Measurements from ENCODE around the gene HECW1. TPM values are rescaled to one million over a fixed set of nuclear protein-coding genes. Genes with fewer than 3 reads are reported as not detected.
"Not testable (repeated sequence)": the region's sequence is repeated elsewhere in the genome, so short reads cannot be mapped to it uniquely, and the experiment has no call there.

The HECW1 gene
- total RNA-seq, 1 donor from 2014 or later = 0.46 TPM

GRCh38 chr7:43332193-43332796 is 219.8 kb downstream of the HECW1 start:
- no peaks in the 10 kb centered on the region for H3K36me3 ChIP-seq (ENCODE audit: control insufficient read depth, insufficient read depth, low read length)
- no peak overlapping the region for H3K4me3 ChIP-seq (ENCODE audit: low read depth, low read length)
- no peaks in the 10 kb centered on the region for H3K27me3 ChIP-seq (ENCODE audit: control insufficient read depth, insufficient read depth, low read length)
- no peak for DNase-seq (ENCODE audit: low read depth)
- no peak for TF ChIP-seq CTCF (IDR thresholded peaks at IDR 0.05; ENCODE audit: insufficient read depth, low read length, poor library complexity, severe bottlenecking)

DNA sequence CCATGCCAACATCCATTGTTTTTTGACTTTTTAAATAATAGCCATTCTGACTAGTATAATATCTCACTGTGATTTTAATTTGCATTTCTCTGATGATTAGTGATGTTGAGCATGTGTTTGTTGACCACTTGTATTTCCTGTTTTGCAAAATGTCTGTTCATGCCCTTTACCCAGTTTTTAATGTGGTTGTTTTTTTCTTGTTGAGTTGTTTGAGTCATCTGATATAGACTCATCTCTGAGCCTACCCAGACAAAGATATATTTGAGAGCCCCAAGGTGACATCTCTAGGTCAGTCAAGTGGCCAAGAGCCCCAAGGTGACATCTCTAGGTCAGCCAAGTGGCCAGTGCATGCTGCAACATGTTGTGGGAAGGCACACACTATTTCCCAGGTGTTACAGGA is 224.7 kb downstream of the HECW1 start:
- Histone ChIP-seq H3K27me3 (ENCODE audit: control insufficient read depth, insufficient read depth, low read length) (no peaks in the 10 kb centered on the region), H3K36me3 (ENCODE audit: control insufficient read depth, insufficient read depth, low read length) (no peaks in the 10 kb centered on the region), H3K4me3 (ENCODE audit: low read depth, low read length) (no peak overlapping the region)
- no peak for DNase-seq (ENCODE audit: low read depth)
- no peak for TF ChIP-seq CTCF (IDR thresholded peaks at IDR 0.05; ENCODE audit: insufficient read depth, low read length, poor library complexity, severe bottlenecking)

GRCh38 chr7:43337811-43338210 is 225.4 kb downstream of the HECW1 start:
- H3K36me3 ChIP-seq (ENCODE audit: control insufficient read depth, insufficient read depth, low read length) = no peaks in the 10 kb centered on the region
- no peak for DNase-seq (ENCODE audit: low read depth)
- H3K27me3 ChIP-seq (ENCODE audit: control insufficient read depth, insufficient read depth, low read length) = no peaks in the 10 kb centered on the region
- no peak overlapping the region for H3K4me3 ChIP-seq (ENCODE audit: low read depth, low read length)
- no peak for TF ChIP-seq CTCF (IDR thresholded peaks at IDR 0.05; ENCODE audit: insufficient read depth, low read length, poor library complexity, severe bottlenecking)

DNA sequence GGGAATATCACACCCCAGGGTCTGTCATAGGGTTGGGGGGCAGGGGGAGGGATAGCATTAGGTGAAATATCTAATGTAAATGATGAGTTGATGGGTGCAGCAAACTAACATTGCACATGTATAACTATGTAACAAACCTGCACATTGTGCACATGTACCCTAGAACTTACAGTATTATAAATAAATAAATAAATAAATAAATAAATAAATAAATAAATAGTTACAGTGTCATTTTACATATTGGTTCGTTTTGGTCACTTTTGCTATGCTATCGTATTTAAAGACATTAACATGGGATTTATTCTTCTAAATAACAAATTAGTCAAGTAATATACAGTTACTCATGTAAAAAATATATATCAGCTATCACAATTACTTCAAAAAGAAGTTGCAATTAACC is 228.7 kb downstream of the HECW1 start:
- no peak overlapping the region for H3K4me3 ChIP-seq (ENCODE audit: low read depth, low read length)
- H3K36me3 ChIP-seq (ENCODE audit: control insufficient read depth, insufficient read depth, low read length) = no peaks in the 10 kb centered on the region
- TF ChIP-seq CTCF (IDR thresholded peaks at IDR 0.05; ENCODE audit: insufficient read depth, low read length, poor library complexity, severe bottlenecking) = no peak
- H3K27me3 ChIP-seq (ENCODE audit: control insufficient read depth, insufficient read depth, low read length) = no peaks in the 10 kb centered on the region
- no peak for DNase-seq (ENCODE audit: low read depth)

- H3K4me3 ChIP-seq (ENCODE audit: low read depth, low read length); DNase-seq (ENCODE audit: low read depth); H3K36me3 ChIP-seq (ENCODE audit: control insufficient read depth, insufficient read depth, low read length); H3K27me3 ChIP-seq (ENCODE audit: control insufficient read depth, insufficient read depth, low read length): not testable (repeated sequence)
Measured at GRCh38 chr7:43343417-43343816, 231.0 kb downstream of the HECW1 start.

DNA sequence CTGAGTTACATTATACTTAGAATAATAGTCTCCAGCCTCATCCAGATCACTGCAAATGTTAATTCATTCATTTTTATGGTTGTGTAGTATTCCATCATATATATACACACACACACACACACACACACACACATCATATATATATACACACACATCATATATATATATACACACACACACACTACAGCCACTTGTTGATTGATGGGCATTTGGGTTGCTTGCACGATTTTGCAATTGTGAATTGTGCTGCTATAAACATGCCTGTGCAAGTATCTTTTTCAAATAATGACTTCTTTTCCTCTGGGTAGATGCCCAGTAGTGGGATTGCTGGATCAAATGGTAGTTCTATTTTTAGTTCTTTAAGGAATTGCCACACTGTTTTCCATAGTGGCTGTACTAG is 233.2 kb downstream of the HECW1 start:
- not testable (repeated sequence) for H3K27me3 ChIP-seq (ENCODE audit: control insufficient read depth, insufficient read depth, low read length); H3K4me3 ChIP-seq (ENCODE audit: low read depth, low read length); DNase-seq (ENCODE audit: low read depth); H3K36me3 ChIP-seq (ENCODE audit: control insufficient read depth, insufficient read depth, low read length)

DNA sequence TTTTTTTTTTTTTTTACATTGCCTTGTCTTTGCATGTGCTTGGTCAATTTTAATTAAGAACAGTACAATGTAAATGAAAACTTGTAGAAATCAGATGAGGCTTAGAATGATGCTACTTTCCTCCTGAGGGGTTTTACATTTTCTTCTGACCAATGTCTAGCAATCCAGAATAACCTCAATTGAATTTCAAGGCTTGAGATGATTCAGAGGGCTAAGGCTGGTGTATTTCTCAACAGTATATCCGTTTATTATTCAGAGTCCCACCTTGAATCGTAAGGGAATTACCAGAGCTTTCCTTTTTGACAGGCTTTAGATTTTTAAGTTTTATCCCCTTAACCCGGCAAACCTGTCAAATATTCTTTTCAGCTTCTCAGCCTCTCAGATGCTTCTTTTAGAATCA is 239.2 kb downstream of the HECW1 start:
- Histone ChIP-seq H3K4me3 (ENCODE audit: low read depth, low read length) (no peak overlapping the region), H3K27me3 (ENCODE audit: control insufficient read depth, insufficient read depth, low read length) (no peaks in the 10 kb centered on the region), H3K36me3 (ENCODE audit: control insufficient read depth, insufficient read depth, low read length) (no peaks in the 10 kb centered on the region)
- no peak for TF ChIP-seq CTCF (IDR thresholded peaks at IDR 0.05; ENCODE audit: insufficient read depth, low read length, poor library complexity, severe bottlenecking)
- DNase-seq (ENCODE audit: low read depth) = no peak
